Measurements from ENCODE around the gene AP4B1.

GRCh38 chr1:113875714-113876113 lies 28.9 kb downstream of the AP4B1 start:
- TF ChIP-seq POLR2A (IDR thresholded peaks at IDR 0.05) (no peak), CTCF (IDR thresholded peaks at IDR 0.05) (no peak)
